H1 (cell line): ENCODE data around the gene OBP2B. TPM values are rescaled to one million over a fixed set of nuclear protein-coding genes. Genes with fewer than 3 reads are reported as not detected.

Experiments used
- CTCF ChIA-PET: fragments of 300-600 bp; sonication (Branson Sonifier 250); formaldehyde crosslinking; loops from one replicate; lab custom pipeline; 2021; ENCODE audit not compliant: partially characterized antibody; lab: Charles Lee
- POLR2A ChIA-PET: fragments of 300-600 bp; sonication (Branson Sonifier 250); formaldehyde crosslinking; loops from one replicate; lab custom pipeline; 2021; ENCODE audit warnings: inconsistent platforms; ENCODE audit not compliant: partially characterized antibody; lab: Charles Lee
- DNase-seq, 2 experiments: peaks; one replicate each; pipeline versions ENCODE4 v3.0.0 to v3.0.0-alpha.2; 2010 to 2022; ENCODE audit warnings: low spot score in 2 of 2, low read depth in 1 of 2, mixed read lengths in 1 of 2
- FAIRE-seq: peaks from 2 replicates; lab custom pipeline; 2011; peaks lifted over from hg19 to GRCh38; lab: Jason Lieb, UNC
- H2AFZ ChIP-seq: 2 replicates; pipeline ENCODE4 v1.8.1; 2012; ENCODE audit warnings: low read length, inconsistent platforms
- H2AK5ac ChIP-seq: 2 replicates; pipeline ENCODE4 v1.6.1; 2013; ENCODE audit warnings: low read depth, low read length
- H2BK120ac ChIP-seq: replicated peaks from 2 replicates; pipeline ENCODE3; 2013; ENCODE audit warnings: low read depth, low read length, inconsistent platforms
- H2BK12ac ChIP-seq: 2 replicates; pipeline ENCODE4 v1.6.1; 2013; ENCODE audit warnings: low read depth, low read length
- H2BK15ac ChIP-seq: 2 replicates; pipeline ENCODE4 v1.6.1; 2013; ENCODE audit warnings: low read length
- H2BK20ac ChIP-seq: 2 replicates; pipeline ENCODE4 v1.6.1; 2013; ENCODE audit warnings: low read length
- H2BK5ac ChIP-seq: 2 replicates; pipeline ENCODE4 v1.6.1; 2013; ENCODE audit warnings: low read depth, low read length
- H3K14ac ChIP-seq: 2 replicates; pipeline ENCODE4 v1.6.1; 2013; ENCODE audit warnings: inconsistent platforms; ENCODE audit not compliant: insufficient read length
- H3K18ac ChIP-seq: 2 replicates; pipeline ENCODE4 v1.6.1; 2013; ENCODE audit warnings: low read length; ENCODE audit errors: extremely low read depth
- H3K23ac ChIP-seq: 2 replicates; pipeline ENCODE4 v1.6.1; 2013; ENCODE audit warnings: inconsistent platforms; ENCODE audit not compliant: insufficient read length
- H3K23me2 ChIP-seq: 2 replicates; pipeline ENCODE4 v1.6.1; 2013; ENCODE audit warnings: low read depth, low read length
- H3K27ac ChIP-seq: 2 replicates; pipeline ENCODE4 v1.6.1; 2011; ENCODE audit warnings: low read depth, low read length, inconsistent platforms
- H3K27me3 ChIP-seq, 4 experiments: replicated peaks in 1 of 4; 1 replicate in 1 of 4; 2 replicates in 3 of 4; pipeline versions ENCODE4 v1.6.1 to v1.8.1; 2011 to 2013; ENCODE audit warnings: low read length in 3 of 4, mild to moderate bottlenecking in 3 of 4, inconsistent platforms in 2 of 4, mixed read lengths in 2 of 4, moderate library complexity in 1 of 4; ENCODE audit not compliant: control insufficient read depth in 3 of 4, insufficient read depth in 3 of 4; ENCODE audit errors: extremely low read depth in 1 of 4
- H3K36me3 ChIP-seq, 4 experiments: 2 replicates each; pipeline versions ENCODE4 v1.6.1 to v1.8.1; 2011 to 2013; ENCODE audit warnings: mild to moderate bottlenecking in 4 of 4, low read length in 3 of 4, moderate library complexity in 2 of 4, control low read depth in 1 of 4, inconsistent platforms in 1 of 4; ENCODE audit not compliant: insufficient read depth in 4 of 4, control insufficient read depth in 2 of 4
- H3K4ac ChIP-seq: replicated peaks from 2 replicates; pipeline ENCODE3; 2013; ENCODE audit warnings: low read length, low read depth, mixed read lengths, inconsistent platforms; ENCODE audit not compliant: insufficient read length
- H3K4me1 ChIP-seq, 4 experiments: replicated peaks in 1 of 4; 1 replicate in 1 of 4; 2 replicates in 3 of 4; pipeline versions ENCODE4 v1.6.1 to v1.8.1; 2011 to 2013; ENCODE audit warnings: low read length in 3 of 4, inconsistent platforms in 2 of 4, mixed read lengths in 1 of 4; ENCODE audit not compliant: insufficient read depth in 4 of 4, control insufficient read depth in 3 of 4
- H3K4me2 ChIP-seq, 2 experiments: 2 replicates each; pipeline versions ENCODE4 v1.6.1 to v1.8.1; 2011 to 2013; ENCODE audit warnings: low read depth in 2 of 2, low read length in 2 of 2, control low read depth in 1 of 2, inconsistent platforms in 1 of 2, mild to moderate bottlenecking in 1 of 2; ENCODE audit not compliant: insufficient read depth in 1 of 2
- H3K4me3 ChIP-seq, 4 experiments: fragments of 200-600, 300-600 bp in 1 of 4; sonication (generic), shearing (Covaris generic), sonication (Bioruptor Twin) in 1 of 4; 2 replicates each; pipeline versions ENCODE4 v1.5.1 to v1.8.1; 2011 to 2016; ENCODE audit warnings: low read length in 4 of 4, low read depth in 3 of 4, control low read depth in 2 of 4, inconsistent platforms in 2 of 4, mild to moderate bottlenecking in 2 of 4, mixed read lengths in 1 of 4, moderate library complexity in 1 of 4; ENCODE audit not compliant: insufficient read depth in 2 of 4; ENCODE audit errors: extremely low read depth in 1 of 4
- H3K56ac ChIP-seq: replicated peaks from 2 replicates; pipeline ENCODE3; 2013; ENCODE audit warnings: low read depth, mild to moderate bottlenecking, mixed read lengths, low read length, inconsistent platforms; ENCODE audit not compliant: insufficient read length
- H3K79me1 ChIP-seq: 2 replicates; pipeline ENCODE4 v1.6.1; 2013; ENCODE audit warnings: low read depth, low read length, control low read depth
- H3K79me2 ChIP-seq, 2 experiments: 2 replicates each; pipeline versions ENCODE4 v1.6.1 to v1.8.1; 2012 to 2013; ENCODE audit warnings: low read length in 2 of 2, mild to moderate bottlenecking in 2 of 2, inconsistent platforms in 1 of 2; ENCODE audit not compliant: insufficient read depth in 2 of 2, control insufficient read depth in 1 of 2
- H3K9ac ChIP-seq, 4 experiments: replicated peaks in 1 of 4; 1 replicate in 1 of 4; 2 replicates in 3 of 4; pipeline versions ENCODE4 v1.6.1 to v1.8.1; 2011 to 2013; ENCODE audit warnings: low read depth in 3 of 4, low read length in 3 of 4, control low read depth in 2 of 4, mild to moderate bottlenecking in 2 of 4, moderate library complexity in 2 of 4, inconsistent platforms in 1 of 4; ENCODE audit errors: extremely low read depth in 1 of 4
- H3K9me3 ChIP-seq, 2 experiments: 2 replicates each; pipeline versions ENCODE4 v1.6.1 to v1.8.1; 2012 to 2013; ENCODE audit warnings: mild to moderate bottlenecking in 2 of 2, moderate library complexity in 2 of 2, control low read depth in 1 of 2, inconsistent platforms in 1 of 2, low read depth in 1 of 2, low read length in 1 of 2, mixed read lengths in 1 of 2; ENCODE audit not compliant: insufficient read depth in 2 of 2
- H4K20me1 ChIP-seq, 2 experiments: replicated peaks in 1 of 2; 2 replicates each; pipeline versions ENCODE3 to v1.8.1; 2011 to 2013; ENCODE audit warnings: inconsistent platforms in 2 of 2, low read length in 2 of 2, mild to moderate bottlenecking in 1 of 2; ENCODE audit not compliant: insufficient read depth in 2 of 2, control insufficient read depth in 1 of 2
- H4K5ac ChIP-seq: 2 replicates; pipeline ENCODE4 v1.6.1; 2013; ENCODE audit warnings: low read length, low read depth, mixed read lengths, inconsistent platforms; ENCODE audit not compliant: insufficient read length
- H4K8ac ChIP-seq: 2 replicates; pipeline ENCODE4 v1.8.0; 2013; ENCODE audit warnings: mild to moderate bottlenecking, moderate library complexity, low read length, inconsistent platforms; ENCODE audit not compliant: insufficient read depth; ENCODE audit errors: extremely low read depth
- H4K91ac ChIP-seq: replicated peaks from 2 replicates; pipeline ENCODE3; 2013; ENCODE audit warnings: low read length, mixed read lengths, inconsistent platforms; ENCODE audit not compliant: insufficient read length
- ATF3 ChIP-seq: IDR thresholded peaks from 2 replicates; pipeline ENCODE4 v1.6.1; 2011; ENCODE audit warnings: low read depth, mild to moderate bottlenecking, low read length; ENCODE audit not compliant: insufficient read depth
- BCL11A ChIP-seq, 2 experiments: IDR thresholded peaks; one replicate each; pipeline ENCODE4 v1.6.1; 2011; ENCODE audit warnings: low read depth in 2 of 2, low read length in 2 of 2, mild to moderate bottlenecking in 2 of 2
- RFX5 ChIP-seq: IDR thresholded peaks from 2 replicates; pipeline ENCODE4 v1.6.1; 2011; ENCODE audit warnings: low read depth, low read length, improper control_type of control experiment, borderline replicate concordance
- SIRT6 ChIP-seq: IDR thresholded peaks from one replicate; pipeline ENCODE4 v1.7.1; 2012; ENCODE audit warnings: low read length, inconsistent platforms
- SRF ChIP-seq: IDR thresholded peaks from 2 replicates; pipeline ENCODE4 v1.6.1; 2011; ENCODE audit warnings: mild to moderate bottlenecking, low read depth, low read length, moderate library complexity
- SUZ12 ChIP-seq: fragments of 200-600 bp; sonication (generic); IDR thresholded peaks from 2 replicates; pipeline ENCODE4 v1.6.1; 2012; ENCODE audit warnings: mild to moderate bottlenecking, inconsistent platforms, low read length, moderate library complexity, mixed read lengths
- TAF7 ChIP-seq: optimal IDR thresholded peaks from 2 replicates; pipeline ENCODE3; 2011; ENCODE audit warnings: low read depth, mild to moderate bottlenecking, inconsistent platforms, low read length, moderate library complexity, borderline replicate concordance
- YY1 ChIP-seq: IDR thresholded peaks from 2 replicates; pipeline ENCODE4 v1.6.1; 2011; ENCODE audit warnings: low read depth, mild to moderate bottlenecking, low read length
- WGBS, 2 experiments: shearing (Covaris generic) in 1 of 2; methylation state at CpG; one replicate each; pipeline versions ENCODE4 v1.1.6 to v1.1.7; 2013 to 2015; ENCODE audit warnings: low lambda C conversion rate in 2 of 2, mixed read lengths in 2 of 2, inconsistent platforms in 1 of 2, low coverage in 1 of 2, missing lambda C conversion rate in 1 of 2; ENCODE audit not compliant: insufficient replicate concordance in 2 of 2, insufficient coverage in 1 of 2, insufficient read length in 1 of 2; ENCODE audit errors: extremely low coverage in 1 of 2, missing lambda C conversion rate in 1 of 2; 5-methylcytosine and 5-hydroxymethylcytosine counted together
- polyA plus RNA-seq, 7 experiments: library from polyadenylated mRNA; depleted of rRNA in 3 of 7; stranded (reverse) in 5 of 7; unstranded in 2 of 7; fragments of >200 nt in 5 of 7; fragments of 200-250 nt in 2 of 7; gene quantifications; 1 replicate in 5 of 7; 2 replicates in 1 of 7; 4 replicates in 1 of 7; pipeline versions ENCODE4 v1.2.1 to v1.2.3, GENCODE V29; 2011 to 2013; ENCODE audit warnings: missing spikeins in 2 of 7, mixed read lengths in 2 of 7
- total RNA-seq: library from RNA; stranded (reverse); fragmentation: NEBNext Ultra II Directional; extraction: Animal tissue kit (Norgen Biotek cat#: 25700); gene quantifications from 2 replicates; pipeline ENCODE4 v1.2.1, GENCODE V29; 2021

Gene OBP2B
- total and polyA plus RNA-seq, 2 of the 8 experiments (the other 6 are each of a cell fraction or from before 2014, with no cell fraction given): not detected

- no peak for DNase-seq
- 91% methylated on average over 4 of the region's 4 CpGs; no CpG with 5 or more reads in 1 of the 2 experiments for WGBS, 2 experiments
- TF ChIP-seq YY1 (no peak), RFX5 (no peak), SRF (no peak), TAF7 (no peak), SIRT6 (no peak), ATF3 (no peak), BCL11A (IDR thresholded peaks at IDR 0.05; ENCODE audit: low read depth in 2 of 2, low read length in 2 of 2) (no peak), SUZ12 (no peak)
Observed at GRCh38 chr9:133161547-133161950, 47.5 kb downstream of the OBP2B start.

More at GRCh38 chr9:133161547-133161950, 47.5 kb downstream of the OBP2B start:
- no peaks in the 10 kb centered on the region for H3K9me3 ChIP-seq
- H3K36me3 ChIP-seq: no peaks in the 10 kb centered on the region
- no peak overlapping the region for H2AK5ac ChIP-seq
- H3K27me3 ChIP-seq: peaks cover 2 to 25% (median 16%) of the 10 kb centered on the region in 4 experiments
- ChIA-PET CTCF (interaction anchor here (0.8 to 3.9 kb wide), 5 partner anchors 11 to 169 kb away, joined by 4 to 21 read pairs (median 4); no protein-coding TSS in a partner anchor), POLR2A (interaction anchor here (1.3 kb wide), 1 partner anchor 189 kb away, joined by 3 read pairs; no protein-coding TSS in a partner anchor)
- peaks cover 7% of the 10 kb centered on the region; the same call in 1 of the 2 replicates for H3K23me2 ChIP-seq
- no peak overlapping the region for H2BK20ac ChIP-seq
- H3K79me1 ChIP-seq: no peaks in the 10 kb centered on the region
- no peak overlapping the region for H2BK120ac ChIP-seq
- H4K8ac ChIP-seq: no peak overlapping the region; the same call in 1 of the 2 replicates
- no peak overlapping the region for H3K4me2 ChIP-seq
- no peak overlapping the region for H3K9ac ChIP-seq
- H3K79me2 ChIP-seq: no peaks in the 10 kb centered on the region
- no peak overlapping the region for H2BK12ac ChIP-seq
- H2AFZ ChIP-seq: no peak overlapping the region
- peaks cover 0 to 3% (median 0%) of the 10 kb centered on the region in 4 experiments; a peak in 2 of 7 replicates for H3K4me1 ChIP-seq
- no peak overlapping the region for H2BK15ac ChIP-seq
- no peak overlapping the region for H3K23ac ChIP-seq
- H3K27ac ChIP-seq: no peak overlapping the region
- H3K4ac ChIP-seq: no peak overlapping the region
- H2BK5ac ChIP-seq: no peak overlapping the region
- no peak overlapping the region for H3K18ac ChIP-seq
- no peak overlapping the region for H3K56ac ChIP-seq
- no peak overlapping the region for H4K91ac ChIP-seq
- H3K14ac ChIP-seq: no peak overlapping the region
- H3K4me3 ChIP-seq: no peak overlapping the region
- no peak for FAIRE-seq
- no peak overlapping the region for H4K5ac ChIP-seq
- peaks cover 0 to 8% of the 10 kb centered on the region in 2 experiments for H4K20me1 ChIP-seq
